IPS-18a (cell line): ENCODE results near the gene MOSMO.
A peak's percentile ranks its signal among the peaks of the same experiment; 100 is the strongest.

Experiments
- H3K27ac ChIP-seq: one replicate; pipeline ENCODE4 v1.5.1; 2013; ENCODE audit warnings: low read length
- H3K27me3 ChIP-seq: one replicate; pipeline ENCODE4 v1.6.1; 2013; ENCODE audit warnings: mild to moderate bottlenecking, low read length; ENCODE audit not compliant: control insufficient read depth, insufficient read depth
- H3K36me3 ChIP-seq: one replicate; pipeline ENCODE4 v1.6.1; 2013; ENCODE audit warnings: low read depth, low read length; ENCODE audit not compliant: control insufficient read depth
- H3K4me1 ChIP-seq: one replicate; pipeline ENCODE4 v1.6.1; 2013; ENCODE audit warnings: low read depth, low read length; ENCODE audit not compliant: control insufficient read depth
- H3K4me3 ChIP-seq: one replicate; pipeline ENCODE4 v1.5.1; 2013; ENCODE audit warnings: low read length
- H3K9ac ChIP-seq: one replicate; pipeline ENCODE4 v1.6.1; 2013; ENCODE audit warnings: mild to moderate bottlenecking, low read length, moderate library complexity
- H3K9me3 ChIP-seq: one replicate; pipeline ENCODE4 v1.6.1; 2013; ENCODE audit warnings: low read depth, low read length; ENCODE audit not compliant: control insufficient read depth

MOSMO gene

GRCh38 chr16:22004341-22004740, 3.6 kb upstream of the MOSMO start:
- no peaks in the 10 kb centered on the region for H3K4me1 ChIP-seq
- H3K9ac ChIP-seq = no peak overlapping the region
- H3K4me3 ChIP-seq = no peak overlapping the region
- no peaks in the 10 kb centered on the region for H3K9me3 ChIP-seq
- peaks cover 20% of the 10 kb centered on the region for H3K27me3 ChIP-seq
- no peak overlapping the region for H3K27ac ChIP-seq
- H3K36me3 ChIP-seq = no peaks in the 10 kb centered on the region

- Histone ChIP-seq H3K27ac (no peak overlapping the region), H3K9me3 (no peaks in the 10 kb centered on the region), H3K36me3 (no peaks in the 10 kb centered on the region), H3K4me1 (no peaks in the 10 kb centered on the region), H3K9ac (no peak overlapping the region), H3K4me3 (no peak overlapping the region), H3K27me3 (peaks cover 22% of the 10 kb centered on the region)
Observed at GRCh38 chr16:22005746-22006145, 2.2 kb upstream of the MOSMO start.

GRCh38 chr16:22006636-22007035, 1.3 kb upstream of the MOSMO start:
- peaks cover 22% of the 10 kb centered on the region for H3K27me3 ChIP-seq
- H3K36me3 ChIP-seq = no peaks in the 10 kb centered on the region
- H3K4me1 ChIP-seq = no peaks in the 10 kb centered on the region
- no peak overlapping the region for H3K9ac ChIP-seq
- H3K27ac ChIP-seq = no peak overlapping the region
- H3K4me3 ChIP-seq = peak overlapping the region; percentile 79
- H3K9me3 ChIP-seq = no peaks in the 10 kb centered on the region

- peaks cover 22% of the 10 kb centered on the region for H3K27me3 ChIP-seq
- H3K4me1 ChIP-seq = no peaks in the 10 kb centered on the region
- peak overlapping the region; percentile 79 for H3K4me3 ChIP-seq
- H3K9ac ChIP-seq = peak overlapping the region; percentile 5
- no peak overlapping the region for H3K27ac ChIP-seq
- H3K9me3 ChIP-seq = no peaks in the 10 kb centered on the region
- no peaks in the 10 kb centered on the region for H3K36me3 ChIP-seq
Observed at GRCh38 chr16:22007159-22007508, 777 bp upstream of the MOSMO start.

- Histone ChIP-seq H3K4me1 (no peaks in the 10 kb centered on the region), H3K27me3 (peaks cover 22% of the 10 kb centered on the region), H3K9me3 (no peaks in the 10 kb centered on the region), H3K36me3 (no peaks in the 10 kb centered on the region), H3K27ac (no peak overlapping the region), H3K4me3 (peak overlapping the region; percentile 76), H3K9ac (peak overlapping the region; percentile 43)
Observed at GRCh38 chr16:22008215-22009059, 526 bp downstream of the MOSMO start.

- no peaks in the 10 kb centered on the region for H3K9me3 ChIP-seq
- H3K27ac ChIP-seq = no peak overlapping the region
- H3K4me1 ChIP-seq = no peaks in the 10 kb centered on the region
- no peak overlapping the region for H3K4me3 ChIP-seq
- H3K36me3 ChIP-seq = no peaks in the 10 kb centered on the region
- H3K9ac ChIP-seq = no peak overlapping the region
- peaks cover 20% of the 10 kb centered on the region for H3K27me3 ChIP-seq
Observed at GRCh38 chr16:22010902-22011301, 3.0 kb downstream of the MOSMO start.

- H3K27ac ChIP-seq = no peak overlapping the region
- no peak overlapping the region for H3K4me3 ChIP-seq
- no peaks in the 10 kb centered on the region for H3K9me3 ChIP-seq
- H3K36me3 ChIP-seq = no peaks in the 10 kb centered on the region
- peaks cover 9% of the 10 kb centered on the region for H3K27me3 ChIP-seq
- no peaks in the 10 kb centered on the region for H3K4me1 ChIP-seq
- no peak overlapping the region for H3K9ac ChIP-seq
Observed at GRCh38 chr16:22012241-22012640, 4.3 kb downstream of the MOSMO start.

- Histone ChIP-seq H3K27ac (no peak overlapping the region), H3K9me3 (no peaks in the 10 kb centered on the region), H3K36me3 (no peaks in the 10 kb centered on the region), H3K4me1 (no peaks in the 10 kb centered on the region), H3K27me3 (peaks cover 9% of the 10 kb centered on the region), H3K9ac (no peak overlapping the region), H3K4me3 (no peak overlapping the region)
Observed at GRCh38 chr16:22013486-22013885, 5.6 kb downstream of the MOSMO start.

- Histone ChIP-seq H3K27ac (no peak overlapping the region), H3K4me3 (no peak overlapping the region), H3K36me3 (no peaks in the 10 kb centered on the region), H3K27me3 (peaks cover under 1% of the 10 kb centered on the region), H3K9ac (no peak overlapping the region), H3K9me3 (no peaks in the 10 kb centered on the region), H3K4me1 (no peaks in the 10 kb centered on the region)
Observed at GRCh38 chr16:22014271-22014873, 6.5 kb downstream of the MOSMO start.

GRCh38 chr16:22016927-22017326, 9.0 kb downstream of the MOSMO start:
- no peak overlapping the region for H3K4me3 ChIP-seq
- H3K27me3 ChIP-seq = no peaks in the 10 kb centered on the region
- no peaks in the 10 kb centered on the region for H3K4me1 ChIP-seq
- H3K9ac ChIP-seq = no peak overlapping the region
- no peaks in the 10 kb centered on the region for H3K36me3 ChIP-seq
- no peaks in the 10 kb centered on the region for H3K9me3 ChIP-seq
- H3K27ac ChIP-seq = no peak overlapping the region

GRCh38 chr16:22018559-22018958, 10.6 kb downstream of the MOSMO start:
- no peak overlapping the region for H3K4me3 ChIP-seq
- no peaks in the 10 kb centered on the region for H3K4me1 ChIP-seq
- no peaks in the 10 kb centered on the region for H3K9me3 ChIP-seq
- no peak overlapping the region for H3K27ac ChIP-seq
- H3K36me3 ChIP-seq = no peaks in the 10 kb centered on the region
- H3K9ac ChIP-seq = no peak overlapping the region
- H3K27me3 ChIP-seq = no peaks in the 10 kb centered on the region

- H3K9ac ChIP-seq = no peak overlapping the region
Observed at GRCh38 chr16:22022151-22022550, 14.2 kb downstream of the MOSMO start.

More at GRCh38 chr16:22022151-22022550, 14.2 kb downstream of the MOSMO start:
- H3K4me1 ChIP-seq = no peaks in the 10 kb centered on the region
- no peaks in the 10 kb centered on the region for H3K9me3 ChIP-seq
- H3K27ac ChIP-seq = no peak overlapping the region
- H3K4me3 ChIP-seq = no peak overlapping the region
- H3K27me3 ChIP-seq = no peaks in the 10 kb centered on the region
- H3K36me3 ChIP-seq = no peaks in the 10 kb centered on the region
